WERI-Rb-1 (cell line): ENCODE measurements around the gene COL6A2.

ENCODE experiments used
- DNase-seq: peaks from one replicate; pipeline ENCODE4 v3.0.0-alpha.2; 2020
- H3K27ac ChIP-seq: fragments of 250-450 bp; sonication (Bioruptor Pico); 2 replicates; pipeline ENCODE4 v1.5.1; 2020; ENCODE audit warnings: mild to moderate bottlenecking, moderate library complexity
- H3K27me3 ChIP-seq: fragments of 250-450 bp; sonication (Bioruptor Pico); 2 replicates; pipeline ENCODE4 v1.5.1; 2021; ENCODE audit warnings: mild to moderate bottlenecking, low read depth, moderate library complexity; ENCODE audit not compliant: insufficient read depth, severe bottlenecking
- H3K36me3 ChIP-seq: fragments of 250-450 bp; sonication (Bioruptor Pico); 2 replicates; pipeline ENCODE4 v1.5.1; 2020; ENCODE audit warnings: mild to moderate bottlenecking, moderate library complexity
- H3K4me3 ChIP-seq: 2 replicates; pipeline ENCODE4 v1.5.1; 2011; ENCODE audit warnings: low read depth, mild to moderate bottlenecking, control low read depth, low read length
- H3K9me3 ChIP-seq: fragments of 250-450 bp; sonication (Bioruptor Pico); 2 replicates; pipeline ENCODE4 v1.5.1; 2021; ENCODE audit warnings: mild to moderate bottlenecking, moderate library complexity; ENCODE audit not compliant: severe bottlenecking
- TF ChIP-seq, protein P1 (sequence below): IDR thresholded peaks from 2 replicates; pipeline ENCODE4 v1.5.1; 2011; ENCODE audit warnings: low read depth, mild to moderate bottlenecking, control low read depth, inconsistent platforms, low read length

The COL6A2 gene

DNA sequence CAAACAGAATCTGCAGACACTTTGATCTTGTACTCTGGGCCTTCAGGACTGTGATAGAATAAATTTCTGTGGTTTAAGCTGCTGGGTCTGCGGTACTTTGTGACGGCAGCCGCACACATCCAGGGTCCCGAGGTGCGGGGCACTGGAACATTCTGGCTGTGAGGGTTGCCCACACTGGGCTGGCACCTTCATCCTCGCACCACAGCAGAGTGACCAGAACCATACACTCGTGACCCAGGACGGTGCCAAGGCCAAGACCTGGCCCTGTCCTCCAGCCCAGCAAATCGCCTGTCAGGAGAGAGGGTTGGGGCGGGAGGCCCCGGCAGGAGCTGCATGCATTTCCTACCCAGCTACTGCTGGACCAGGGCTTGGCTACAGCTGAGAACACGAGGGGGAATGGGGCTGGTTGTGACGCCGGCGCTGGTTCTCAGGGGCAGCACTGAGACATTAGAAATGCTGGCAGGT is 60.1 kb downstream of the COL6A2 start:
- H3K36me3 ChIP-seq, result peaks cover 18% of the 10 kb centered on the region
- no peak overlapping the region for H3K4me3 ChIP-seq
- peaks cover 13% of the 10 kb centered on the region for H3K9me3 ChIP-seq
- no peak overlapping the region for H3K27ac ChIP-seq
- TF ChIP-seq, protein P1, sequence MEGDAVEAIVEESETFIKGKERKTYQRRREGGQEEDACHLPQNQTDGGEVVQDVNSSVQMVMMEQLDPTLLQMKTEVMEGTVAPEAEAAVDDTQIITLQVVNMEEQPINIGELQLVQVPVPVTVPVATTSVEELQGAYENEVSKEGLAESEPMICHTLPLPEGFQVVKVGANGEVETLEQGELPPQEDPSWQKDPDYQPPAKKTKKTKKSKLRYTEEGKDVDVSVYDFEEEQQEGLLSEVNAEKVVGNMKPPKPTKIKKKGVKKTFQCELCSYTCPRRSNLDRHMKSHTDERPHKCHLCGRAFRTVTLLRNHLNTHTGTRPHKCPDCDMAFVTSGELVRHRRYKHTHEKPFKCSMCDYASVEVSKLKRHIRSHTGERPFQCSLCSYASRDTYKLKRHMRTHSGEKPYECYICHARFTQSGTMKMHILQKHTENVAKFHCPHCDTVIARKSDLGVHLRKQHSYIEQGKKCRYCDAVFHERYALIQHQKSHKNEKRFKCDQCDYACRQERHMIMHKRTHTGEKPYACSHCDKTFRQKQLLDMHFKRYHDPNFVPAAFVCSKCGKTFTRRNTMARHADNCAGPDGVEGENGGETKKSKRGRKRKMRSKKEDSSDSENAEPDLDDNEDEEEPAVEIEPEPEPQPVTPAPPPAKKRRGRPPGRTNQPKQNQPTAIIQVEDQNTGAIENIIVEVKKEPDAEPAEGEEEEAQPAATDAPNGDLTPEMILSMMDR, result no peak
- H3K27me3 ChIP-seq, result no peaks in the 10 kb centered on the region
- peak; percentile 6 for DNase-seq

DNA sequence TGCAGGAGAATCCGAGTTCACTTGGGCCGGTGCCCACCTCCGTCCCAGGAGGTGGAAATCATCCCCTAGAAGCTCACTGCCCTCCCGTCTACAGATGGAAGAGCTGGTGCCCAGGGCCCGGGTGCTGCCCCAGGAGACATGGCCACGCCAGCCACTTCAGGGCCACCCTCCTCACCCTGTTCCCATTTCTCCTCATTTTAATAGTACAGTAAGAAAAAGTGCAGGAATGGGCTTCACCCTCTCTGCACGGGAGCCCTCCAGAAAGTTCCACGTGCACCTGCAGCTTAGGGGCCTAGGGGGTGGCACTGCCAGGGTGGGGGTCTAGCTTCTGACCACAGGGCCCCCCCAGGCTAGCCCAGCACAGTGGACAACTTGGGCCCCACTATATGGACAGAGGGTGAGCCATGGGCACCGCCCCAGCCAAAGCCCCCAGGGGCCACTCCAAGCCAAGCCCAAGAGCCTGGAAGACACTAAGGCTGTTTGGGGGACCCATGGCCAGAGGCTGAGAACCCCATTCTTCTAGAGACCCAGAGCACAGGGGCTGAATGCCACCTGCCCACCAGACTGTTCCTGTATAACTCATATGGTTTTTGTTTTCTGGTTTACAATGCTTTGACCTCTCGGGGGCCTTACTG is 60.9 kb downstream of the COL6A2 start:
- no peaks in the 10 kb centered on the region for H3K27me3 ChIP-seq
- DNase-seq, result no peak
- H3K4me3 ChIP-seq, result no peak overlapping the region
- H3K27ac ChIP-seq, result no peak overlapping the region
- TF ChIP-seq, protein P1, result no peak
- peaks cover 13% of the 10 kb centered on the region for H3K9me3 ChIP-seq
- peaks cover 18% of the 10 kb centered on the region for H3K36me3 ChIP-seq

DNA sequence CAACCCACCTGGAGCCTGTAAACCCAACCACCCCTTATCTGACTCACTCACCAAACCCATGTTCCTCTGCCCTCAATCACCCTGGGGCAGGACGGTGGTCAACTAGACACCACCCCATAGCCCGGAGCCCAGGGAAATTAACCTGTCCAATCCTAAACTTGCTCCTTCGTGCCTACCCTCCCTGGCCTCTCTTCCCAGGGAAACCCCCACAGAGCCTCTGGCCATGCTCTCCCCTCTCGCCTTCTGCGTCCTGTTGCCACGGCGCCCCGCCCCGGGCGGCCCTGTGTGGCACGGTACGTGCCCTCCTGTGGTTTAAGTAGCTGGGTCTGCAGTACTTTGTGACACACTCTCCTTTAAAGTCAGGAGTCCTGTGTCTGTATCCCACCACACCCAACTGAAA is 61.5 kb downstream of the COL6A2 start:
- TF ChIP-seq, protein P1, result no peak
- DNase-seq, result peak; percentile 6
- H3K27ac ChIP-seq, result no peak overlapping the region
- peaks cover 13% of the 10 kb centered on the region for H3K9me3 ChIP-seq
- peaks cover 23% of the 10 kb centered on the region for H3K36me3 ChIP-seq
- no peaks in the 10 kb centered on the region for H3K27me3 ChIP-seq
- H3K4me3 ChIP-seq, result no peak overlapping the region

DNA sequence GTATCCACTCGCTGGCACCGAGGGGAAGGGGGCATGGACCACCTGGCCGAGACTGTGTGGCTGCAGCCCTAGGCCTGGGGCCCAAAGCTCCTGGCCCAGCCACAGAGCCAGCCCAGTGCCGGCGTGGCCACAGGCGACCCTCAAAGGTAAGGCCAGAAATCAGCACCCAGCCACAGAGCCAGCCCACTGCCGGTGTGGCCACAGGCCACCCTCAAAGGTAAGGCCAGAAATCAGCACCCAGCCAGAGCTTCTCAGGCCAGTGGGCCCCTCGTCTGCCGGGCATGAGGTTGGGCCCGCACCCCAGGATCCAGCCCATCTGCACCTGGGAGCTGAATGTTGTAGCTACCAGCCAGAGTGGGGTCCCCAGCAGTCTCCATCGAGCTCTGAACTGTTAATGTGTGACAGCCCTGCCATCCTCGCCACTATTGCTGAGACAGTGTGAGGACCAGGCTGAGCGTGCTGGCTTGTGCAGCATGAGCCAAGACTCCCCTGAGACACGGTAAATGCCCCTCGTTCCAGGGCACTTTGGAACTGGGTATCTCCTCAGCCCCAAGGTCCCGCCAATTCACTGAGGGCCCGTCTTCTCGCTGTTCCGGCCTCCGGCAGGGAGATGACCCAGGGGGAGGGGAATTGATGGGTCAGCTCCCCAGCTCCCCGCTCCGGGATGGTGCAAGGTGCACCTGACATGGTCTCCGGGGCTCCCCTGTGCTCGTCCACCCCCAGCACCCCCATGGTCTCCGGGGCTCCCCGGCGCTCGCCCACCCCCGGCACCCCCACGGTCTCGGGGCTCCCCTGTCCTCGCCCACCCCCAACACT is 62.1 kb downstream of the COL6A2 start:
- TF ChIP-seq, protein P1, result no peak
- Histone ChIP-seq H3K4me3 (no peak overlapping the region), H3K36me3 (peaks cover 24% of the 10 kb centered on the region), H3K27ac (no peak overlapping the region; the same call in 1 of the 2 replicates), H3K9me3 (peaks cover 13% of the 10 kb centered on the region), H3K27me3 (no peaks in the 10 kb centered on the region)
- DNase-seq, result peak; percentile 8

DNA sequence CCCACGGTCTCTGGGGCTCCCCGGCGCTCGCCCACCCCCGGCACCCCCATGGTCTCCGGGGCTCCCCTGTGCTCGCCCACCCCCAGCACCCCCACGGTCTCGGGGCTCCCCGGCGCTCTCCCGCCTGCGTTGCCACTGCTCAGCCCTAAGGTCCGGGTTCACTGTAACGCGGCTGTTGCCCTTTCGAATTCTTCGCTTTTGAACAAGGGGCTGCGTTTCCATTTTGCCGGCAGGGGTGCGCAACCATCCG is 62.7 kb downstream of the COL6A2 start:
- peak; percentile 8 for DNase-seq
- Histone ChIP-seq H3K9me3 (peaks cover 13% of the 10 kb centered on the region), H3K36me3 (peaks cover 26% of the 10 kb centered on the region)

More for the DNA sequence above, 62.7 kb downstream of the COL6A2 start:
- TF ChIP-seq, protein P1, result no peak
- H3K27ac ChIP-seq, result no peak overlapping the region
- H3K4me3 ChIP-seq, result no peak overlapping the region
- no peaks in the 10 kb centered on the region for H3K27me3 ChIP-seq
